NT2/D1 (cell line): Measurements from ENCODE around the gene KDM4B.

ENCODE experiments used
- SUZ12 ChIP-seq: IDR thresholded peaks from 2 replicates; pipeline ENCODE4 v1.6.1; 2011; ENCODE audit not compliant: insufficient read length, insufficient read depth; ENCODE audit errors: extremely low read depth
- YY1 ChIP-seq: IDR thresholded peaks from 2 replicates; pipeline ENCODE4 v1.6.1; 2011; ENCODE audit not compliant: insufficient read length, insufficient read depth
- ZNF274 ChIP-seq: IDR thresholded peaks from 2 replicates; pipeline ENCODE4 v1.6.1; 2011; ENCODE audit warnings: mild to moderate bottlenecking, low read depth, low read length

DNA sequence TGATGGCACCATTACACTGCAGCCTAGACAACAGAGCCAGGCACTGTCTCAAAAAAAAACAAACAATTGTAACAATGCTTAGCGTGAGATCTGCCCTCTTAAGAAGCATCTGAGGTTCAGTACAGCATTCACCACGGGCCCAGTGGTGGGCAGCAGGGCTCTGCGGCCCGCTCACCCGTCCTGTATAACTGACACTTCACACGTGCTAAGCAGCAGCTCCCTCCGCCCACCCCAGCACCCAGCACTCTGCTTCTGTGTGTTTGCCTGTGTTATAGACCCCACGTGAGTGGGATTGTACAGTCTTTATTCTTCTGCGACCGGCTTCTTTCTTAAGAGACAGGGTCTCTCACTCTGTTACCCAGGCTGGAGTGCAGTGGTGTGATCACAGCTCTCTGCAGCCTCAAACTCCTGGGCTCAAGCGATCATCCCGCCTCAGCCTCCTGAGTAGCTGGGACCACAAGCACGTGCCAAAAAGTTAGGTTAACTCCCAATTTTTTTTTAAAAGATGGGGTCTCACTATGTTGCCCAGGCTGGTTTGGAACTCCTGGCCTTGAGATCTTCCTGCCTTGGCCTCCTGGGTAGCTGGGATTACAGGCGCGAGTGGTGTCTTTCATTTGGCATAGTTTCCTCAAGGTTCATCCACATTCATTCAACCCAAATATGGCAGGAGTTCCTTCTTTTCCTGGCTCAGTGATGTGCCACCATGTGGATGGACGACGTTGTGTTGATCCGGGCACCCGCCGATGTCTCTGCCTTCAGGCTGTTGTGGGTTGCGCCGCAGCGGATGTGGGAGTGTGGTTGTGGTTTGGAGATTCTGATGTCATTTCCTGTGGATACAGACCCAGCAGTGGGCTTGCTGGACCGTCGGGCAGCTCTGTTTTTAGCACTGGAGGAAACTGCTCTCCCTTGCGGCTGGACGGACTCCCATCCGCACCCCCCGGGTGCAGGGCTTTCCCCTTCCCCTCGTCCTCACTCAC, 170.0 kb downstream of the KDM4B start:
- TF ChIP-seq YY1: no peak
- no peak for TF ChIP-seq ZNF274
- TF ChIP-seq SUZ12: no peak
